OCI-M2 (cell line): ENCODE measurements around the gene SSTR5.
"Not testable (repeated sequence)": the region's sequence is repeated elsewhere in the genome, so short reads cannot be mapped to it uniquely, and the experiment has no call there.

Experiments
- DNase-seq: peaks from one replicate; lab custom pipeline; 2025; ENCODE audit not compliant: unreplicated experiment; lab: John Stamatoyannopoulos, UW

SSTR5 gene

GRCh38 chr16:1073566-1074378 is 1.2 kb downstream of the SSTR5 start:
- no peak for DNase-seq

DNA sequence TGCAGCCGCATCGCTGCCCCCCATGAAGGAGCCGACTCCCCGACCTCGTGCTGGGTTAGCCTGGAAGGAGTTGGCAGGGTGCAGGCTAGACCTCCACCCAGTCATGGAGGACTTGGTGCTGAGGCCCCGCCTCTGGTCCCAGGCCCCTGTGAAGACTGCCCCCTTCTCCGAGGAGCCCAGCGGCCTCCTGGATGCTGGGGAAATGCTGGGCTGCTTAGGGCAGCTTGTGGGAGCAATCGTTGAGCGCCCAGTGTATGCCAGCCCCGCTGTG is 1.8 kb downstream of the SSTR5 start:
- DNase-seq: no peak

- DNase-seq: no peak
Observed at GRCh38 chr16:1075546-1075945, 3.0 kb downstream of the SSTR5 start.

DNA sequence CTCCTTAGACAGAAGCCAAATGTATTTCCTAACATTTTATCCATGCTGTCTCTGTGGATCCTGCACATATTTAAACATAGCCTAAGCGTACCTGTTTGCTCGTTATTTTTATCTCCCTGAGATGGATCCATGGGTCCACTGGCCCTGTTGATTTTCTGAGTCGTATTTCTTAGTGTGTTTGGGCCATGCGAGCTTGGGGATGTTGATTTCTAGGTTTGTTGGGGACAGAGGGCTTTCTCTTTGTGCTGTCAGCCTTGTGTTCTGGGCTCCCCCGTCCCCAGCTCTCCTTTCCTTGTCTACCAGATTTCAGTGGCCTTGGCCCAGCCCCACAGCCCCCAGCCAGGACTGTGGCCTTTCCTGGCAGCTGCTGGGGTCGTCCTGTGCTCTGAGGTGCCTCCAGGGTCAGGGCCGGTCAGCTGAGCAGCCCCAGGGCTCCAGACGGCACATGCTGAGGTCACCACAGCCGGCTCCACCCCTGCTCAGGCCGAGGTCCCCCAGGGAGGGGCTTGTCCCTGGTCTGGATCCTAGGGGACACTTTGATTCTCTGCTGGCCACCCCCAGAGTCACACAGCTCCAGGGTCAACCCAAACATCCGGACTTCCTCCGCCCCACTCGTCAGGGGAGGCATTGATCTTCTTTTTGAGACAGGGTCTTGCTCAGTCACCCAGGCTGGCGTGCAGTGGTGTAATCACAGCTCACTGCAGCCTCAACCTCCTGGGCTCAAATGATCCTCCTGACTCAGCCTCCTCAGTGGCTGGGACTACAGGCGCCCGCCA is 4.4 kb downstream of the SSTR5 start:
- no peak for DNase-seq

DNA sequence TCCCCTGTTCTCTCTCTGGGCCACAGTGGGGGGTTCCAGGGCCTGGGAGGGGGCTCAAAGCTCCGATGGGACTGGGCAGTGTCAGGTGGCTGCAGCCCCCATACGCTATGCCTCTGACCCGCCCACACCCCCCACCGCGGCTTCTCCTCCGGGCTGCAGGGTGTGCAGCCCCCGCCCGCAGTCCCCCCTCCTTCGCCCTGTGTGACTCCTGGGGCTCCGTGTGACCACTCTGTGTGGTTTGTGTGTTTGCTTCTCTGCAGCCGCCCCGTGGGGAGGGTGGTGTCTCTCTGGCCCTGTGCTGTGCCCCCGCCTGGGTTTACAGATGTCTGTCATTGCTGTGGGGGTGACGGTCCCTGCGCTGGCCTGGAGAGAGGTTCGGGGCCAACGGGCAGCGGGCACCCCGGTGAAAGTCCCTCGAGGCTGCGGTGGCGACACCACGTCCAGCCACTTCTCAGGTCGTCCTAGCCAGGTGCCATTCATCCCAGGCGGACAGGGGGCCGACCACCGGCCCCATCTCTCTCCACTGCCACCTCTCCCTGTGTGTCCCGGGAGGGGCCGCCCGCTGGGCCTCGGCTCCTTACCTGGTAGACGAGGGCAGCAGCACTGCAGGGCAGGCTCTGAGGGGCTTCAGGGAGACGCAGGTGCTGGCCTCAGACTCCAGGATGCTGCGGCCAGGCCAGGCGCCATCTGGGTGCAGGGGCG is 5.5 kb downstream of the SSTR5 start:
- DNase-seq: no peak

- DNase-seq: no peak
Observed at GRCh38 chr16:1078579-1079021, 6.1 kb downstream of the SSTR5 start.

DNA sequence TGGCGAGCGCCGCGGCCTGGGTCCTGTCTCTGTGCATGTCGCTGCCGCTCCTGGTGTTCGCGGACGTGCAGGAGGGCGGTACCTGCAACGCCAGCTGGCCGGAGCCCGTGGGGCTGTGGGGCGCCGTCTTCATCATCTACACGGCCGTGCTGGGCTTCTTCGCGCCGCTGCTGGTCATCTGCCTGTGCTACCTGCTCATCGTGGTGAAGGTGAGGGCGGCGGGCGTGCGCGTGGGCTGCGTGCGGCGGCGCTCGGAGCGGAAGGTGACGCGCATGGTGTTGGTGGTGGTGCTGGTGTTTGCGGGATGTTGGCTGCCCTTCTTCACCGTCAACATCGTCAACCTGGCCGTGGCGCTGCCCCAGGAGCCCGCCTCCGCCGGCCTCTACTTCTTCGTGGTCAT is 6.8 kb downstream of the SSTR5 start:
- no peak for DNase-seq

DNA sequence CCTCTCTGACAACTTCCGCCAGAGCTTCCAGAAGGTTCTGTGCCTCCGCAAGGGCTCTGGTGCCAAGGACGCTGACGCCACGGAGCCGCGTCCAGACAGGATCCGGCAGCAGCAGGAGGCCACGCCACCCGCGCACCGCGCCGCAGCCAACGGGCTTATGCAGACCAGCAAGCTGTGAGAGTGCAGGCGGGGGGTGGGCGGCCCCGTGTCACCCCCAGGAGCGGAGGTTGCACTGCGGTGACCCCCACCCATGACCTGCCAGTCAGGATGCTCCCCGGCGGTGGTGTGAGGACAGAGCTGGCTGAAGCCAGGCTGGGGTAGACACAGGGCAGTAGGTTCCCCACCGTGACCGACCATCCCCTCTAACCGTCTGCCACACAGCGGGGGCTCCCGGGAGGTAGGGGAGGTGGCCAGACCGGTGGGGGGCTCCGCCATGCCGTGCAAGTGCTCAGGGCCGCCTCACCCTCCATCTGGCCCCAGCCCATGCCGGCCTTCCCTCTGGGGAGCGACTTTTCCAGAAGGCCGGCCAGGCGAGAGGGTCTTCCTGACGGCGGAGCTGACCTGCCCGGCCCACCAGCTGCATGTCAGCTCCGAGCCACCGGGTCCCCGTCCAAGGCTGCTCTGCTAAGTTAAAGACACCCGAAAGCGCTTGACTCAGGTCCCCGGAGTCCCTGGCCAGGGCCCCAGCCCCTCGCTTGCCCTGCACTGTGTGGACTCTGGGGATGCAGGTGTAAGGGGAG is 7.4 kb downstream of the SSTR5 start:
- DNase-seq: no peak

GRCh38 chr16:1080801-1081733 is 8.5 kb downstream of the SSTR5 start:
- DNase-seq: no peak

- DNase-seq: no peak
Observed at GRCh38 chr16:1081734-1082265, 9.3 kb downstream of the SSTR5 start.

GRCh38 chr16:1082266-1082951 is 9.9 kb downstream of the SSTR5 start:
- DNase-seq: no peak

DNA sequence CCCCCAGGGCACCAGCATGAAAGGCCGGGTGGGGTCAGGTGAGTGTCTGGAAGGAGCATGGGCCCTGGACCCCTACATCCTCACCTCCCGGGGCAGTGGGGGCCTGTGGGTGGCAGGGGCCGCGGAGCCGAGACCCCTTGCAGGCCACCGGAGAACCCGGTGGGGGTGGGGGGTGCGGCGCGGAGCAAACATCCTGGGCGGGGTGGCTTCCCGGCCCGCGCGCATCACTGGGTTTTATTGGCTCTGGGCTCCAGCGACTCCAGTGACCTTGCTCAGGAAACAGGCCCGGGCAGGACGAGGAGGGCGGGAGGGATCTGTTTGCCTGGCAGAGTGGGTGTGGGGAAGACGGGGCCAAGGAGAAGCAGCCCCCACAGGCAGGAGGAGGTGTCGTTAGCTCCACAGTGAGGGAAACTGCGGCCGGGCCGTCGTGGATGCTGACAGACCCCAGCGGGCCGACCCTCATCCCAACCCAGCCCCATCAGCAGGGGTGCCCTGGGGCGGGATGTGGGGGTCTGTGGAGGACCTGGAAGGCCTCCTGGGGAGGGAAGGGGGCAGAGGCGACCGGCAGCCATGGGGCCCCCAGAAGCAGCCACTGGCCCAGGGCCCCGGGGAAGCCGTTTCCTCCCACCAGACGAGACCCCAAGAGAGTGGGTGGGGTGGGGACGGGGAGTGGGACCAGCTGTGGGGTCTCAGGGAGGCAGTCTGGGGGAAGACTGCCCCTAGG is 10.6 kb downstream of the SSTR5 start:
- DNase-seq: no peak

- no peak for DNase-seq
Observed at GRCh38 chr16:1084971-1085370, 12.4 kb downstream of the SSTR5 start.

DNA sequence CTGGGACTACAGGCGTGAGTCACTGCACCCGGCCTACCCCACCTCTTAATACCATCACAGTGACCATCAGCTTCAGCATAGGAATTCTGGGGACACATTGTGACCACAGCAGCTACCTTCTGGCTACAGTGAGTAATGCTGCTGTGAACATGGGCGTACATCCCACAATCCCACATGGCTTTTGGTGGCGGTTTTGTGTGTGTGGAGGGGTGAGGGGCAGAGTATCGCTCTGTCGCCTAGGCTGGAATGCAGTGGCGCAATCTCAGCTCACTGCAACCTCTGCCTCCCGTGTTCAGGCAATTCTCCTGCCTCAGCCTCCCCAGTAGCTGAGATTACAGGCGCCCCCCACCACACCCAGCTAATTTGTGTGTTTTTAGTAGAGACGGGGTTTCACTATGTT is 13.9 kb downstream of the SSTR5 start:
- DNase-seq: not testable (repeated sequence)

DNA sequence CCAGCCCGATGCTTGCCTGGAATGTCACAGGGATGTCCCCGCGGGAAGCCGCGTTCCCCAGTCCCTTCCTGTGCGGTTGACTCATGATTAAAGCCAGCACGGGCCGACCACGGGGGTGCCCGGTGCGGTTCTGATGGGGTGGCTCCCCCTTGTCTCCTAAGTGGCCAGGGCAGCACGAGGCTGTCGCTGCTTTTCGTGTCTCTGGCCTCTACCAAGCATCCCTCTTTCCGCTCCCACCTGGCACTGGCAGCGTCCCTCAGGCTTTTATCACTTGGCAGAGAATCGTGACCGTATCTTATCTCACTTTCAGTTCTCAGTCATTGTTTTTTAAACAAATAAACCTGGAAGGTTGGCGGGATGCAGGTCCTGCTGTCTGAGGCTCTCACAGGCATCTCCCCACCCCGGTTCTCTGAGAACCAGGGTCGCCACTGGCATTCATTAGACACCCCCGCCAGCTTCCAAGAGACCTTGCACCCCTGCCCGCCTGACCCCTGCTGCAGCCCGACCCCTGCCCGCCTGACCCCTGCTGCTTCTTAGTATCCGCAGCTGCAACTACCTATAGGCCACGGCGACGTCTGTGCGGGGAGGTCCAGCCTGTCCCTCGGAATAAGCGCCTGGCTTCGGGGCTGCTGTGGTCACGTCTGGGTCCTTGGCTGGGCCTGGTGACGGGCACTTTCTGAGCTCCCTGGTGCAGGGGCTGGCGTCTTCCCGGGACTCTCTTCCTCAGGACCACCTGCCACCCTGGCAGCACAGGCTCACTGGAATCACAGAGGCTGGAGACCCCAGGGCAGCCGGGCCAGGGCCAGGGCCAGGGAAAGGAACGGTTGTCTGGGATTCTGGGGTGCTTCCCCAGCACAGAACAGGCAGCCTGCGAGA is 16.0 kb downstream of the SSTR5 start:
- no peak for DNase-seq

DNA sequence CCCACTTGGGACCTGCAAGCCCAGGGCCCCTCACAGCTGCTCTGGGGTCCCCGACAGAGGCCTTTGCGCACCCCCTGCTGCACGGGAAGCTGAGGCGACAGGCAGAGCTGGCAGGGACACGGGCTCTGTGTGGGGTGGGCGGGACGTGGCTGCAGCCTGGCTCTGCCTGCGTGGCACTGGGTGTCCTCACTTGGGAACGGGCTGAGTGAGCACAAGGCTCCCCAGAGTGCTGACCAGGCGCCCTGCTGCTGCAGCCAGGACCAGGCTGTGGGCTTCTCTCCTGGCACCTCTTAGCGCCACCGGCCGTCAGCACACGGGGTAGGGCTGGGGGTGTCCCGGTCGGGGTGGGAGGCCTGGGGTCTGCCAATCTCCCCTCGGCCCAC is 16.9 kb downstream of the SSTR5 start:
- DNase-seq: no peak

DNA sequence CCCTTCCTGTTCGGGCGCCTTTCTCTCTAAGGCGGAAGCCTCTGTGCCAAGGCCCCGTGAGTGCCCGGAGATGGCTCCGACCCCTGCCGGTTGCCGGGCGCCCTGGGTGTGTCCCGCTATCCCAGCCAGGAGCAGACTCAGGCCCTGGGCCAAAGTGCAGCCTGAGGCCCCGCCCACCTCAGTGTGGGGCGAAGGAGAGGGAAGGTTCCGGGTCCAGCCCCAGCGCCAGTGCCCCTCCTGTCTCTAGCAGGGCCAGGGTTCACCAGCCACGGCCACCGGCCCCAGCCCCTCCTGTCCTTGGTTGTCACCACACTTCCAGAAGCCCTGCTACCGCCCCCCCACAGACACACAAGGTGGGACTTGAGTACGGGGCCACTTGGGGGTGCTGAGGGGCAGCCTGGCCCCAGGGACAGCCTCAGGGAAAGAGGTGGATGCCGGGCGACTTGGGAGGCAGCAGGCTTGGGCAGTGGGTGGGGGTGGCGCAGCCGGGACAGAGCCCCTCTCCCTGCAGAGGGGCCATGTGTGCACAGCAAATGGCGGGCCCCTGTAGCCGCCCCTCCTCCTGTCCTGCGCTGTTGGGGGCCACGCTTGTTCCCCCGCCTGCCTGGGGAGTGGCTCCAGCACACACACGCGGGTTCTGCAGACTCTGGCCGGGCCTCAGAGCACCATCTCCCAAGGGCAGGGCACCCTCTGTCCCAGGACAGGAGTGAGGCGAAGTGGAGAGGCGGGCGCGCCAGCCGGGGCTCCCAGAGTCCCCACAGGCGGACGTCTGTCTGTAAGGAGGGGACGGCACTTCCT is 17.5 kb downstream of the SSTR5 start:
- DNase-seq: no peak
